Measurements from ENCODE around the gene ARHGEF26. TPM values are rescaled to one million over a fixed set of nuclear protein-coding genes. Genes with fewer than 3 reads are reported as not detected.

Gene ARHGEF26
- total RNA-seq, 1 experiment from 2014 or later, result 7.2 TPM

- H3K9ac ChIP-seq (ENCODE audit: low read length), result no peak overlapping the region
- H3K4me2 ChIP-seq (ENCODE audit: low read length), result no peak overlapping the region
- BruUV-seq (replicated peaks), result no TSS peak
- H3K36me3 ChIP-seq (ENCODE audit: control insufficient read depth in 1 of 2, insufficient read depth in 2 of 2, low read length in 2 of 2), result no peaks in the 10 kb centered on the region
- ChIA-PET POLR2A (no interaction called here), CTCF (no interaction called here), RAD21 (ENCODE audit: low non-redundant PET in 1 of 2, low total read pairs in 2 of 2, uncharacterized antibody in 2 of 2, unreplicated experiment in 2 of 2) (no interaction called here)
- DNase-seq (ENCODE audit: low read depth, low spot score) (no peak), ATAC-seq (no peak)
- intact Hi-C loops (cut with micrococcal nuclease), result no loop called here
- no peak overlapping the region for H2AFZ ChIP-seq (ENCODE audit: low read depth, low read length, poor library complexity, severe bottlenecking)
- no peak for TF ChIP-seq POLR2A (IDR thresholded peaks at IDR 0.05; ENCODE audit: borderline replicate concordance, extremely low read depth, insufficient read depth, insufficient read length)
- no peaks in the 10 kb centered on the region; the same call in 1 of the 2 replicates for H3K79me2 ChIP-seq (ENCODE audit: insufficient read depth, low read length)
- no peak overlapping the region for H3K4me3 ChIP-seq (replicated peaks in 1 of 2; ENCODE audit: low read depth in 1 of 2, low read length in 2 of 2)
- no peaks in the 10 kb centered on the region for H3K27me3 ChIP-seq (ENCODE audit: insufficient read depth, low read length)
- no peak overlapping the region for H3K27ac ChIP-seq (ENCODE audit: low read depth, low read length)
- peaks cover 0 to 13% of the 10 kb centered on the region in 2 experiments; a peak in 2 of 4 replicates for H3K4me1 ChIP-seq (ENCODE audit: control insufficient read depth in 1 of 2, insufficient read depth in 2 of 2, low read length in 2 of 2)
- no peaks in the 10 kb centered on the region for H3K9me2 ChIP-seq (ENCODE audit: insufficient read depth)
- no peaks in the 10 kb centered on the region for H4K20me1 ChIP-seq (ENCODE audit: insufficient read depth)
- no peaks in the 10 kb centered on the region for H3K9me3 ChIP-seq (ENCODE audit: control insufficient read depth in 1 of 2, insufficient read depth in 1 of 2, low read depth in 1 of 2, low read length in 2 of 2)
These were observed 2.7 kb downstream of the ARHGEF26 start for GRCh38 chr3:154123906-154124305.

- RAD21 ChIA-PET (ENCODE audit: low non-redundant PET in 1 of 2, low total read pairs in 2 of 2, uncharacterized antibody in 2 of 2, unreplicated experiment in 2 of 2), result no interaction called here
- DNase-seq (ENCODE audit: low read depth, low spot score), result no peak
- BruUV-seq (replicated peaks), result no TSS peak
These were observed 4.3 kb downstream of the ARHGEF26 start for GRCh38 chr3:154125378-154126030.

More at GRCh38 chr3:154125378-154126030, 4.3 kb downstream of the ARHGEF26 start:
- no peak overlapping the region for H3K9ac ChIP-seq (ENCODE audit: low read length)
- intact Hi-C loops (cut with micrococcal nuclease), result no loop called here
- no peak overlapping the region for H3K4me2 ChIP-seq (ENCODE audit: low read length)
- H3K27ac ChIP-seq (ENCODE audit: low read depth, low read length), result no peak overlapping the region
- no peaks in the 10 kb centered on the region for H4K20me1 ChIP-seq (ENCODE audit: insufficient read depth)
- H2AFZ ChIP-seq (ENCODE audit: low read depth, low read length, poor library complexity, severe bottlenecking), result no peak overlapping the region
- peaks cover 0 to 10% of the 10 kb centered on the region in 2 experiments; a peak in 2 of 4 replicates for H3K4me1 ChIP-seq (ENCODE audit: control insufficient read depth in 1 of 2, insufficient read depth in 2 of 2, low read length in 2 of 2)
- no peak overlapping the region for H3K4me3 ChIP-seq (replicated peaks in 1 of 2; ENCODE audit: low read depth in 1 of 2, low read length in 2 of 2)
- no peak for TF ChIP-seq ZBTB33 (IDR thresholded peaks at IDR 0.05; ENCODE audit: extremely low read depth, insufficient replicate concordance, low read length)
- TF ChIP-seq SIN3A (IDR thresholded peaks at IDR 0.05; ENCODE audit: low read depth), result no peak
- TF ChIP-seq YY1 (IDR thresholded peaks at IDR 0.05; ENCODE audit: extremely low read depth, insufficient replicate concordance, low read depth, low read length), result no peak
- TF ChIP-seq, protein P1, sequence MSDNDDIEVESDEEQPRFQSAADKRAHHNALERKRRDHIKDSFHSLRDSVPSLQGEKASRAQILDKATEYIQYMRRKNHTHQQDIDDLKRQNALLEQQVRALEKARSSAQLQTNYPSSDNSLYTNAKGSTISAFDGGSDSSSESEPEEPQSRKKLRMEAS (IDR thresholded peaks at IDR 0.05), result no peak
- TF ChIP-seq CEBPB (IDR thresholded peaks at IDR 0.05; ENCODE audit: low read depth), result no peak
- TF ChIP-seq, protein P2, sequence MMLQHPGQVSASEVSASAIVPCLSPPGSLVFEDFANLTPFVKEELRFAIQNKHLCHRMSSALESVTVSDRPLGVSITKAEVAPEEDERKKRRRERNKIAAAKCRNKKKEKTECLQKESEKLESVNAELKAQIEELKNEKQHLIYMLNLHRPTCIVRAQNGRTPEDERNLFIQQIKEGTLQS (IDR thresholded peaks at IDR 0.05), result no peak
- no peak for TF ChIP-seq ZFX (IDR thresholded peaks at IDR 0.05)
- TF ChIP-seq CBX3 (IDR thresholded peaks at IDR 0.05; ENCODE audit: low read depth), result no peak
- no peak for TF ChIP-seq EZH2 (IDR thresholded peaks at IDR 0.05)
- TF ChIP-seq ELF1 (IDR thresholded peaks at IDR 0.05; ENCODE audit: borderline replicate concordance, low read depth), result no peak
- TF ChIP-seq, protein P3, sequence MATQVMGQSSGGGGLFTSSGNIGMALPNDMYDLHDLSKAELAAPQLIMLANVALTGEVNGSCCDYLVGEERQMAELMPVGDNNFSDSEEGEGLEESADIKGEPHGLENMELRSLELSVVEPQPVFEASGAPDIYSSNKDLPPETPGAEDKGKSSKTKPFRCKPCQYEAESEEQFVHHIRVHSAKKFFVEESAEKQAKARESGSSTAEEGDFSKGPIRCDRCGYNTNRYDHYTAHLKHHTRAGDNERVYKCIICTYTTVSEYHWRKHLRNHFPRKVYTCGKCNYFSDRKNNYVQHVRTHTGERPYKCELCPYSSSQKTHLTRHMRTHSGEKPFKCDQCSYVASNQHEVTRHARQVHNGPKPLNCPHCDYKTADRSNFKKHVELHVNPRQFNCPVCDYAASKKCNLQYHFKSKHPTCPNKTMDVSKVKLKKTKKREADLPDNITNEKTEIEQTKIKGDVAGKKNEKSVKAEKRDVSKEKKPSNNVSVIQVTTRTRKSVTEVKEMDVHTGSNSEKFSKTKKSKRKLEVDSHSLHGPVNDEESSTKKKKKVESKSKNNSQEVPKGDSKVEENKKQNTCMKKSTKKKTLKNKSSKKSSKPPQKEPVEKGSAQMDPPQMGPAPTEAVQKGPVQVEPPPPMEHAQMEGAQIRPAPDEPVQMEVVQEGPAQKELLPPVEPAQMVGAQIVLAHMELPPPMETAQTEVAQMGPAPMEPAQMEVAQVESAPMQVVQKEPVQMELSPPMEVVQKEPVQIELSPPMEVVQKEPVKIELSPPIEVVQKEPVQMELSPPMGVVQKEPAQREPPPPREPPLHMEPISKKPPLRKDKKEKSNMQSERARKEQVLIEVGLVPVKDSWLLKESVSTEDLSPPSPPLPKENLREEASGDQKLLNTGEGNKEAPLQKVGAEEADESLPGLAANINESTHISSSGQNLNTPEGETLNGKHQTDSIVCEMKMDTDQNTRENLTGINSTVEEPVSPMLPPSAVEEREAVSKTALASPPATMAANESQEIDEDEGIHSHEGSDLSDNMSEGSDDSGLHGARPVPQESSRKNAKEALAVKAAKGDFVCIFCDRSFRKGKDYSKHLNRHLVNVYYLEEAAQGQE (IDR thresholded peaks at IDR 0.05; ENCODE audit: low read depth), result no peak
- no peak for TF ChIP-seq ZNF274 (IDR thresholded peaks at IDR 0.05; ENCODE audit: low read depth, low read length)
- CTCF ChIA-PET, result no interaction called here
- no peaks in the 10 kb centered on the region; the same call in 1 of the 2 replicates for H3K79me2 ChIP-seq (ENCODE audit: insufficient read depth, low read length)
- POLR2A ChIA-PET, result no interaction called here
- H3K36me3 ChIP-seq (ENCODE audit: control insufficient read depth in 1 of 2, insufficient read depth in 2 of 2, low read length in 2 of 2), result peaks cover 0 to 4% of the 10 kb centered on the region in 2 experiments; a peak in 2 of 4 replicates
- H3K9me3 ChIP-seq (ENCODE audit: control insufficient read depth in 1 of 2, insufficient read depth in 1 of 2, low read depth in 1 of 2, low read length in 2 of 2), result no peaks in the 10 kb centered on the region
- H3K9me2 ChIP-seq (ENCODE audit: insufficient read depth), result no peaks in the 10 kb centered on the region
- ATAC-seq, result no peak
- no peaks in the 10 kb centered on the region for H3K27me3 ChIP-seq (ENCODE audit: insufficient read depth, low read length)

Measured in HCT116 (cell line).